Activated naive CD8-positive, alpha-beta T cell treated with anti-CD3 and anti-CD28 coated beads, Interleukin-2, amount 50 U/mL, for 24 hours (primary cell): Measurements from ENCODE around the gene METTL14.

Experiments
- ATAC-seq: fragments of 150-1000 bp; cut with Tn5 transposase; one replicate; pipeline ENCODE4 v1.10.0; 2021
- DNase-seq: peaks from one replicate; pipeline ENCODE4 v3.0.0; 2021
- H3K27ac Mint-ChIP-seq: one replicate; pipeline ENCODE4 v1.8.0; 2021; ENCODE audit warnings: mild to moderate bottlenecking, mixed read lengths
- H3K27me3 Mint-ChIP-seq: one replicate; pipeline ENCODE4 v1.8.0; 2021; ENCODE audit warnings: mixed read lengths
- H3K36me3 Mint-ChIP-seq: one replicate; pipeline ENCODE4 v1.8.0; 2021; ENCODE audit warnings: low read depth, mixed read lengths
- H3K4me1 Mint-ChIP-seq: one replicate; pipeline ENCODE4 v1.8.0; 2021; ENCODE audit warnings: mixed read lengths
- H3K4me3 Mint-ChIP-seq: one replicate; pipeline ENCODE4 v1.8.0; 2021; ENCODE audit warnings: mild to moderate bottlenecking, moderate library complexity, mixed read lengths
- H3K9me3 Mint-ChIP-seq: one replicate; pipeline ENCODE4 v1.8.0; 2021; ENCODE audit warnings: mixed read lengths

METTL14 gene

GRCh38 chr4:118745357-118745756 is 60.2 kb downstream of the METTL14 start:
- H3K4me3 Mint-ChIP-seq: no peak overlapping the region
- H3K27ac Mint-ChIP-seq: no peak overlapping the region
- DNase-seq: no peak
- peaks cover 15% of the 10 kb centered on the region for H3K36me3 Mint-ChIP-seq
- H3K4me1 Mint-ChIP-seq: no peaks in the 10 kb centered on the region
- H3K27me3 Mint-ChIP-seq: no peaks in the 10 kb centered on the region
- H3K9me3 Mint-ChIP-seq: no peaks in the 10 kb centered on the region
- ATAC-seq: no peak

DNA sequence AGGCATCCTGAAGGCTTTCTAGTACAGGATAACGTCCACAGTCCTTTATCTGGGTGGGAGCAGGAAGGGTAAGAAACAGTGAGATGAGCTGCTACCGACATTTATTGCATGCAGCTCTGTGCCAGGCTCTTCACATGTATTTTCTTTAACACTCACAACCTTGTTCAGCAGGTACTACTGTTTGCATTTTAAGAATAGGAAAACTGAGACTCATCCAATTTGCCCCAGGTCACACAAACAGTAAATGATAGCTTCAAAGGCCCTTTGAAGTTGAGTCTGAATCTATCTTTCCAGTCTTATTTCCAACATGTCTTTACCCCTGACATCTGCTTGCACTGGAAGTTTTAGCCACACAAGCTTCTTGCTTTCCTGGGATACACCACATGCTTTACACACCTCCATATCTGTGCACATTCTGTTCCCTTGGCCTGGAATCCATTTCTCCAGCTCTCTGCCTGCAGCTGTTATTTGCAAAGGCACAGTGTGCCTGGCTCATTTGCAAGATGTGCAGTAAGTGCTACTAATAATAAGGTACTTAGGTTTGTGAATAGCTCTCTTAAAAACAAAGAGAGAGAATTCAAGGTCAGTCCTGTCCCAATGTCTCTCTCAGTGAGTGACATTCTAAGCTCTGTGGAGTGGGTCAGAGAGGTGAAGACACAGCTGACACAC is 61.2 kb downstream of the METTL14 start:
- Mint-ChIP-seq H3K36me3 (peaks cover 11% of the 10 kb centered on the region), H3K27ac (no peak overlapping the region), H3K9me3 (no peaks in the 10 kb centered on the region), H3K4me1 (no peaks in the 10 kb centered on the region), H3K27me3 (no peaks in the 10 kb centered on the region), H3K4me3 (no peak overlapping the region)
- DNase-seq (no peak), ATAC-seq (no peak)

GRCh38 chr4:118749347-118749988 is 64.3 kb downstream of the METTL14 start:
- Mint-ChIP-seq H3K36me3 (peaks cover 15% of the 10 kb centered on the region), H3K4me3 (no peak overlapping the region), H3K4me1 (no peaks in the 10 kb centered on the region), H3K27ac (no peak overlapping the region), H3K27me3 (no peaks in the 10 kb centered on the region), H3K9me3 (no peaks in the 10 kb centered on the region)
- DNase-seq (no peak), ATAC-seq (no peak)

GRCh38 chr4:118751629-118752323 is 66.6 kb downstream of the METTL14 start:
- no peak for ATAC-seq
- Mint-ChIP-seq H3K36me3 (peaks cover 17% of the 10 kb centered on the region), H3K27ac (no peak overlapping the region), H3K9me3 (no peaks in the 10 kb centered on the region), H3K27me3 (no peaks in the 10 kb centered on the region), H3K4me3 (no peak overlapping the region), H3K4me1 (no peaks in the 10 kb centered on the region)
- no peak for DNase-seq

DNA sequence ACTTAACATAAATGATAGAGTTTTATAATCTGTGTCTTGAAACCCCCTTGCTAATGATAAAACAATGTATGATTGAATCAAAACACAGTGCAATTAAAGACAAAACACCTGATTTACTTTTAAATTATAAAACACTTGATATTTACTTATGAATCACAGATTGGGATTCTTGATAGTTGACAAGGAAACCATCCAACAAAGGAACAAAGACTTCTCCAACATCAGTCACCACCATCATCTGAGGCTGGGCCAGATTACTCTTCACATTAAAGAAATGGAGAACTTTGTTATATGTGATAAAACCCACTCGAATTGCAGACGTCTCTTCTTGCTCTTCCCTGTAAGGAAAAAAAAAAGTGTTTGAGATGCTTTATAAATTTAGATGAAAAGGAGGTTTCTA is 67.4 kb downstream of the METTL14 start:
- Mint-ChIP-seq H3K9me3 (no peaks in the 10 kb centered on the region), H3K4me1 (no peaks in the 10 kb centered on the region), H3K27ac (no peak overlapping the region), H3K27me3 (no peaks in the 10 kb centered on the region), H3K4me3 (no peak overlapping the region), H3K36me3 (peaks cover 16% of the 10 kb centered on the region)
- ATAC-seq (no peak), DNase-seq (no peak)

DNA sequence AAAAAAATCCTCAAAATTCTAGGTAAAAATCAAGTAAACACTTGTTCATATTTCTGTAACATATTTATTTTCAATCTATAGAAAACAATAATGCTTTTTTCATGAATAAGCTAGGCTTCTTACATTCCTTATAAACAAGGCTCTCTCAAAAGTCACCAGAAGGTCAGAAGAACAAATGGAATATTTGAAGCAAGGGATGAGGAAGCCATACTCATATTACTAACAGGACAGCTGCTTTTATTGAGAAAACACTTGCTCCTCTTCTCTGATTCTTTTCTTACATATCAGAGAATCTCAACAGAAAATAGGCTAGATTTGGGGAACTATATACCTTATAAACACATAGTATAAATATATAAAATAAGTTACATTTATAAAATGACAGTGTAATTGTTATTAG is 67.9 kb downstream of the METTL14 start:
- Mint-ChIP-seq H3K4me1 (no peaks in the 10 kb centered on the region), H3K4me3 (no peak overlapping the region), H3K27me3 (no peaks in the 10 kb centered on the region), H3K36me3 (peaks cover 14% of the 10 kb centered on the region), H3K9me3 (no peaks in the 10 kb centered on the region), H3K27ac (no peak overlapping the region)
- DNase-seq (no peak), ATAC-seq (no peak)

DNA sequence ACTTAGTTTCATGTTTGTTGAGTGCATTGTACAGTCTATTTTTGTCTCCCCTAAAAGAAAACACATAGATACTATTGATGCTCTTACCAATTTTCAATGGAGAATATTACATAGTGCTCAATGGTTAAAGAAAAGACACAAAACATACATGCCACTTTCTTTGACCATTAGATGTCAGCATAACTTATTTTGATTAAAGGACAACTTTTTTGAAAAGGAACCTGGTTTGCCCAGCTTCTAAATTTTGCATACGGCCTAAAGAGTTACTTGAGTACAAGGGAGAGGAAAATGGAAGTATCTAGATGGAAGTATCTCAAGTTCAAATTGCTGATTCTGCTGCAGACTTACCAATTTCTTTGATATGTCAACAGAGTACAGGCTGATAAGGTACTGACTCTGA is 68.5 kb downstream of the METTL14 start:
- H3K27me3 Mint-ChIP-seq: no peaks in the 10 kb centered on the region
- H3K4me3 Mint-ChIP-seq: no peak overlapping the region
- H3K36me3 Mint-ChIP-seq: peaks cover 14% of the 10 kb centered on the region
- no peaks in the 10 kb centered on the region for H3K9me3 Mint-ChIP-seq
- ATAC-seq: no peak
- no peaks in the 10 kb centered on the region for H3K4me1 Mint-ChIP-seq
- no peak for DNase-seq
- no peak overlapping the region for H3K27ac Mint-ChIP-seq

DNA sequence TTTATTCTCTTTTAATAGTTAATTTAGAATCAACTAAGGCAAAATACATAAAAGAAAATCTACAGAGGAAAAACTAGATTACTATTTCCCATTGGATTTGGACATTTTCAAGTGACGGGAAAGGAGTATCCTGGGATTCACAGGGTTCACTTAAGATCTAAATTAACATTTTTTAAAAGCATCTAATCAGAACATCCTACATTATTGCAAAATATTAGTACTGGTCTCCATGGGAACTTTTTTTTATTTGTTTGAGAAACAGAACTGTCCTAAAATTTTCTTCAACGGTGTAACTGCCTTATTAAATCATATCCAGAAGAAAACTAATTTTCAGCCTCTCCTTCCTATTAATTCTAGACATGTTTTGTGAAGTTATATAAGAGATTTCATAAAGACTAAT is 69.7 kb downstream of the METTL14 start:
- peaks cover 18% of the 10 kb centered on the region for H3K36me3 Mint-ChIP-seq
- no peaks in the 10 kb centered on the region for H3K27me3 Mint-ChIP-seq
- H3K4me1 Mint-ChIP-seq: no peaks in the 10 kb centered on the region
- H3K9me3 Mint-ChIP-seq: no peaks in the 10 kb centered on the region
- no peak overlapping the region for H3K27ac Mint-ChIP-seq
- no peak for ATAC-seq
- DNase-seq: no peak
- no peak overlapping the region for H3K4me3 Mint-ChIP-seq

- Mint-ChIP-seq H3K4me3 (no peak overlapping the region), H3K27ac (no peak overlapping the region), H3K4me1 (peaks cover 4% of the 10 kb centered on the region), H3K27me3 (no peaks in the 10 kb centered on the region), H3K36me3 (peaks cover 18% of the 10 kb centered on the region), H3K9me3 (no peaks in the 10 kb centered on the region)
- ATAC-seq: no peak
- DNase-seq: no peak
These were observed 70.4 kb downstream of the METTL14 start for GRCh38 chr4:118755438-118756226.

DNA sequence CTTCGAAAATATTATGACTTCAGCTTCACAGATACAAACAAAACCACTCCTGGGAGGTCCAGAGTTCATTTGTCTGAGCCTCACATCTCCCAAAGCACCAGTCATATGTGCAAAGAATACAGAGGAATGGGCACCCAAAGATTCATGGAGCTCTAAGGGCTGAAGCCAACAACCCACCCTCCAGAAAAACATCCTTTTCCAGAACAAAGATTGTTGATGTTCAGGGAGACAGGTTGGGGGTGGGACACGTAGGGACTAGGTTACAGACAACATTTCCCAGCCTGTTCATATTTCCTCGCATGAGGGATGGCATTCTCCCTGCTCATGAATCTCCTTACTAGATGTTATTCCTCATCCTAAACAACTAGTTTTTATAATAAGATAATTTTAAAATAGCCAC is 71.2 kb downstream of the METTL14 start:
- DNase-seq (no peak), ATAC-seq (no peak)
- Mint-ChIP-seq H3K9me3 (no peaks in the 10 kb centered on the region), H3K4me3 (no peak overlapping the region), H3K4me1 (peaks cover 4% of the 10 kb centered on the region), H3K36me3 (peaks cover 21% of the 10 kb centered on the region), H3K27ac (no peak overlapping the region), H3K27me3 (no peaks in the 10 kb centered on the region)

DNA sequence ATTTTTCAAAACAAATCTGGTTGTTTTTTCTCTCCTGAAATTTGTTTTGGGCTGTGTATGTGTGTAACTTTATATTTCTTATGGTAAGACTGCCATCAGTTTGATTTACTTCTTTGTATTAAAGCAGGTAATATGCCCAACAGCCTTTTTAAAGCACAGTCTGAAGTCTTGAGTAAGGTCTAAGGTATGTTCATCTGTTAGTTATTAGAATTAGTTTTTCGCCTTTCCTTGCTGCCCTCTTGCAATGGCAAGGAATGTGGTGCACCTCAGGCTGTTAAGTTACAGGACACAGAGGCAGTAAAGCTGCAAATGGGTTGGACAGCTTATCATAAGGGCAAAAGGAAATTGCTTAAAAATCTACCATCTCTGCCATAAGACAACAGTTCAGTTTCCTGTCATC is 71.8 kb downstream of the METTL14 start:
- no peak for DNase-seq
- H3K9me3 Mint-ChIP-seq: no peaks in the 10 kb centered on the region
- no peak overlapping the region for H3K27ac Mint-ChIP-seq
- H3K27me3 Mint-ChIP-seq: no peaks in the 10 kb centered on the region
- peaks cover 4% of the 10 kb centered on the region for H3K4me1 Mint-ChIP-seq
- no peak for ATAC-seq
- no peak overlapping the region for H3K4me3 Mint-ChIP-seq
- H3K36me3 Mint-ChIP-seq: peaks cover 16% of the 10 kb centered on the region

DNA sequence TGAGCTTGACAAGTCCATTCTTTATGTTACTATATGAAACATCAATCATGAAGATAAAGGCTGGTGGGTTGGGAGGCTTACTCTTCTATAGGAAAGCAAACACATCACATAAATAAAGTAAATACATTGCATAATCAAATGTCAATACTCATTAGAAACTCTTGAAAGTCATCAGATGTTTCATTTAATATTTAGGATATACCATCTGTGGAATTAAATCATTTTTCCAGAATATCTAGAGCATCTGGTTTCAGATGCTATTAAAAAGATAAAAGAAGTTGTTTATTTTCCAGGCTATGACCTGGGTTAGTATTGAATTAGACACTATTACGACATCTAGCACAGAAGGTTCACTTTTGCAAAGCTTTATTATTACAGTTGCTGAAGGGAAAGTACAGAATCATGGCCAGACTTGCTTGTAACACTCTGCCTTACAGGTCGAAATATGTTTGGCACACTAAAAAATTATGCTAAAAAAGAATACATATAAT is 72.6 kb downstream of the METTL14 start:
- DNase-seq: no peak
- Mint-ChIP-seq H3K27ac (no peak overlapping the region), H3K9me3 (no peaks in the 10 kb centered on the region), H3K36me3 (peaks cover 13% of the 10 kb centered on the region), H3K27me3 (no peaks in the 10 kb centered on the region), H3K4me3 (no peak overlapping the region), H3K4me1 (peaks cover 4% of the 10 kb centered on the region)
- no peak for ATAC-seq

- Mint-ChIP-seq H3K4me1 (peaks cover 4% of the 10 kb centered on the region), H3K4me3 (no peak overlapping the region), H3K27me3 (no peaks in the 10 kb centered on the region), H3K9me3 (no peaks in the 10 kb centered on the region), H3K36me3 (peaks cover 13% of the 10 kb centered on the region), H3K27ac (no peak overlapping the region)
- ATAC-seq: no peak
- DNase-seq: no peak
These were observed 73.1 kb downstream of the METTL14 start for GRCh38 chr4:118758293-118758692.

DNA sequence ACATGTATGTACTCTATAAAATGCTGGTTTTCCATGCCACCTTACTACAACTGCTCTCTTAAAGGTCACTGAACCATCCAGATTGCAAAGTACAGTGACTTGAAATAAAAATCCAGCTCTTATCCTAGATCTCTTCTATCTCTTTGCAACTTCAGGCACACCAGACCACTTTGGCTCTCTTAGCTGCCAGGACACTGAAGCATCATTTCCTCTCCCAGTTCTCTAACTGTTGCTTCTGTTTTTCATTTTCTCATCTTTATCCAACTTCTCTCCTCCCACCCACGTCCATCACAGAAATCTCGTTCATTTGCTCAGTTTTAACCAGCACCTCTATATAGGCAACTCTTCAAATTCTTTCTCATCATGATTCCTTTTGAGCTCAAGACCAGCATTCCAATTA is 74.3 kb downstream of the METTL14 start:
- Mint-ChIP-seq H3K27me3 (no peaks in the 10 kb centered on the region), H3K36me3 (peaks cover 22% of the 10 kb centered on the region), H3K4me1 (peaks cover 4% of the 10 kb centered on the region), H3K4me3 (no peak overlapping the region), H3K9me3 (no peaks in the 10 kb centered on the region), H3K27ac (no peak overlapping the region)
- DNase-seq (no peak), ATAC-seq (no peak)
